ENCODE measurements around the gene ZDHHC14.

The ZDHHC14 gene

GRCh38 chr6:157518397-157519250, 137.6 kb downstream of the ZDHHC14 start:
- no peak for DNase-seq (ENCODE audit: low read depth)

- DNase-seq (ENCODE audit: low read depth), result no peak
Measured at GRCh38 chr6:157519255-157520116, 138.5 kb downstream of the ZDHHC14 start.

- DNase-seq (ENCODE audit: low read depth), result no peak
Measured at GRCh38 chr6:157520117-157520406, 139.1 kb downstream of the ZDHHC14 start.

- DNase-seq (ENCODE audit: low read depth), result no peak
Measured at GRCh38 chr6:157520596-157521361, 139.8 kb downstream of the ZDHHC14 start.

- no peak for DNase-seq (ENCODE audit: low read depth)
Measured at GRCh38 chr6:157521362-157522335, 140.7 kb downstream of the ZDHHC14 start.

- no peak for DNase-seq (ENCODE audit: low read depth)
Measured at GRCh38 chr6:157522472-157522871, 141.5 kb downstream of the ZDHHC14 start.

- DNase-seq (ENCODE audit: low read depth), result no peak
Measured at GRCh38 chr6:157524735-157525134, 143.7 kb downstream of the ZDHHC14 start.

GRCh38 chr6:157525292-157525889, 144.4 kb downstream of the ZDHHC14 start:
- no peak for DNase-seq (ENCODE audit: low read depth)

GRCh38 chr6:157525918-157526425, 145.0 kb downstream of the ZDHHC14 start:
- DNase-seq (ENCODE audit: low read depth), result no peak

- DNase-seq (ENCODE audit: low read depth), result no peak
Measured at GRCh38 chr6:157527471-157527907, 146.5 kb downstream of the ZDHHC14 start.

GRCh38 chr6:157528931-157529653, 148.1 kb downstream of the ZDHHC14 start:
- no peak for DNase-seq (ENCODE audit: low read depth)

GRCh38 chr6:157529654-157530039, 148.7 kb downstream of the ZDHHC14 start:
- DNase-seq (ENCODE audit: low read depth), result no peak

- no peak for DNase-seq (ENCODE audit: low read depth)
Measured at GRCh38 chr6:157530126-157530525, 149.1 kb downstream of the ZDHHC14 start.

GRCh38 chr6:157530724-157531168, 149.8 kb downstream of the ZDHHC14 start:
- DNase-seq (ENCODE audit: low read depth), result no peak

- no peak for DNase-seq (ENCODE audit: low read depth)
Measured at GRCh38 chr6:157531169-157531985, 150.4 kb downstream of the ZDHHC14 start.

- DNase-seq (ENCODE audit: low read depth), result no peak
Measured at GRCh38 chr6:157531986-157532365, 151.0 kb downstream of the ZDHHC14 start.

GRCh38 chr6:157533048-157533871, 152.3 kb downstream of the ZDHHC14 start:
- DNase-seq (ENCODE audit: low read depth), result no peak

Data from HS-5 (cell line).